ENCODE data around the gene LIPC.

GRCh38 chr15:58553365-58553918, 121.7 kb downstream of the LIPC start:
- TF ChIP-seq CTCF (conservative IDR thresholded peaks at IDR 0.05; ENCODE audit: low read depth, low read length) (no peak), EZH2 (IDR thresholded peaks at IDR 0.05; ENCODE audit: borderline replicate concordance, low read depth, low read length, poor library complexity, severe bottlenecking) (no peak)

Measured in A673 (cell line).